GM19324 (cell line): ENCODE data around the gene NOC4L.
"Not testable (repeated sequence)": the region's sequence is repeated elsewhere in the genome, so short reads cannot be mapped to it uniquely, and the experiment has no call there.

Source experiments
- ATAC-seq: cut with Tn5 transposase; IDR thresholded peaks from one replicate; pipeline ENCODE4 v1.9.1; 2021; ENCODE audit warnings: mild to moderate bottlenecking, moderate library complexity; ENCODE audit not compliant: unreplicated experiment, low FRiP score

Gene NOC4L

GRCh38 chr12:132191715-132192553 is 47.7 kb downstream of the NOC4L start:
- ATAC-seq, result no peak

GRCh38 chr12:132194056-132194455 is 49.8 kb downstream of the NOC4L start:
- ATAC-seq, result no peak

- no peak for ATAC-seq
These were observed 50.3 kb downstream of the NOC4L start for GRCh38 chr12:132194556-132194955.

GRCh38 chr12:132195242-132195641 is 51.0 kb downstream of the NOC4L start:
- ATAC-seq, result not testable (repeated sequence)

GRCh38 chr12:132196038-132196872 is 52.0 kb downstream of the NOC4L start:
- ATAC-seq, result no peak

GRCh38 chr12:132196873-132197390 is 52.7 kb downstream of the NOC4L start:
- ATAC-seq, result no peak

GRCh38 chr12:132197581-132198354 is 53.5 kb downstream of the NOC4L start:
- no peak for ATAC-seq

DNA sequence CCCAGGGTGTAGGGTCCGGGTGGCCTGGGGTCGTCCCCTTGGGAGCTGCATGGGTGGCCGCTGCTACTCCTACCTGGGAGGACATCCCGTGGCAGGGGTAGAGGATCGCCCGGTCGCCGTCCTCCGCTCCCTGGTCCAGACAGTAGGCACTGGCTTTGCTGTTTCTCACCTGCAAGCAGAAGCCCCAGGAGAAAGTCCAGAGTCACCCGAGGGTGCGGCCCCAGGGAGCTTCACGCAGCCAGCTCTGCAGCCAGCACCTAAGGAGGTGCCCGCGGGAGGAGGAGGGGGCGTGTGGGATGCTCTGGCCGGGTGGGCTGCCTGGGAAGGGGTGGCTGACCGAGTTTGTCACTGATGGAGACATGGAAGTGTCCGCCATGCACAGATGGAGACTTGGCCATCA is 54.8 kb downstream of the NOC4L start:
- ATAC-seq, result no peak

DNA sequence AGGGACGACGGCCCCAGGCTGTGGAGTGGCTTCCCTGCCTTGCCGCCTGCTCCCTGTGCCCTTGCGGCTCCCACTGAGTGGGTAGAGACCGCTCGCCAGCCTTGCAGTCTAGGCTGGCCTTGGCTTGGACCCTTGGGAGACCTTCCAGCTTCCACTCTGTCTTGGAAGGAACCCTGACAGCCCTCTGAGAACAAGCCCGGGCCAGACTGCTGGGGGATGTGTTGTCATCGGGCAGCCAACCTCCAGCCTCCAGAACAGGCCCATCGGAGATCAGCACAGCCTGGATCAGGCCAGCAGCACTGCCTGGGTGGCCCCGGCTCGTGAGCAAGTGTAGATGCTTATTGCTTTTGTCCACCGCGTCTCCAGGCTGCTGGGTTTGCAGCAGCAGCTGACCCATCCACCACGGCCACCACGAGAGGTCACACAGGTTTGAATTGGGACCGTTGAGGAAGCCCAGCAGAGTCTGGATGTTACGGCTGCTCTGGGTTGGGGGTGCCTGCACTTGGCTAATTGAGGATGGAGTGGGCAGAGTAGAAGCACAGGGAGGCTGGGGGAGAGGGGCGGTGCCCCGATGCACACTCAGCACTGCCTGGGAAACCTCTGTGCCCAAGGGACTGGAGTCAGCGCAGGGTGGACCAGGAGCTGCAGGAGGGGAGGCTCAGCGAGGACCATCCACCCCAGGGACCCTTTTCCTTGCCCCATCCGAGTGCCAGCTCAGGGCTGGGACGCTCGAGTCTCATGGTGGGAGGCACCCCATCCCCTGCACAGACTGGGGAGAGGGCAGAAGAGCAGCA is 55.5 kb downstream of the NOC4L start:
- no peak for ATAC-seq

DNA sequence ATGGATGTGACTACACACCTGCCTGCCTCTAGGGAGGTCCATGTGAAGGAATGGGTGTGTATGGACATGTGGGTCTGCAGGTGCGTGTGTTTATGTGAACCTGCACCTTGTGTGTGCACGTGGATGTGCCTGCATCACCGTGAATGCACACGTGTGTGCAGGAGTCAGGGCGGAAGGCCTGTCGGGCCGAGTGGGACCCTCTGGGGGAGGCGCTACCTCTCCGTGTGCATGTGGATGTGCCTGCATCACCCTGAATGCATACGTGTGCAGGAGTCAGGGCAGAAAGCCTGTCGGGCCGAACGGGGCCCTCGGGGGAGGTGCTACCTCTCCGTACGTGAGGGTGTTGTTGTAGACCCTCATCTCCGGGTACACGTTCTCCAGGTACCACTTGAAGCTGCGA is 56.5 kb downstream of the NOC4L start:
- ATAC-seq, result no peak

GRCh38 chr12:132201391-132202120 is 57.3 kb downstream of the NOC4L start:
- no peak for ATAC-seq
